GM18502 (cell line): ENCODE data around the gene FAM227B.
"Not testable (repeated sequence)": the region's sequence is repeated elsewhere in the genome, so short reads cannot be mapped to it uniquely, and the experiment has no call there.

ENCODE experiments used
- ATAC-seq: cut with Tn5 transposase; IDR thresholded peaks from one replicate; pipeline ENCODE4 v1.9.1; 2021; ENCODE audit warnings: mild to moderate bottlenecking; ENCODE audit not compliant: unreplicated experiment, poor library complexity

FAM227B gene

GRCh38 chr15:49402515-49403296, 217.9 kb downstream of the FAM227B start:
- not testable (repeated sequence) for ATAC-seq

- ATAC-seq, result no peak
These were observed 233.1 kb downstream of the FAM227B start for GRCh38 chr15:49387471-49387870.

GRCh38 chr15:49383266-49383665, 237.4 kb downstream of the FAM227B start:
- ATAC-seq, result no peak

DNA sequence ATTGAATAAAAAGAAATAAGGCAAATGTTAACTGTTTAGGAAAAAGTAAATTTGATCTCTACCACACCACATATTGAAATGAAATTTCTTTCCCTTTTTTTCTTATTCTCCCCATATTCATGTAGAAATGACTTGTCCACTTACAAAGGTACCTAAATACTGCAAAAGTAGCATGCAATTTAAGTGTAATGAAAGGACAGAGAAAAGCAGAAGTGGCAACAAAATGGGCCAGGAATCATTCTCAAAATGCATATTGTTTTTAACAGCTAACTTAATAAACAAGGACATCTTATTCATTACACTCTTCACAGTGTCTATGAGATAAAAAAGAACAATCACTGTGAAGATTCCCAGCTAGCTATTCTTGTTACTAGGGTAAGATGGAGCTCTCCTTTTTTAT, 238.2 kb downstream of the FAM227B start:
- no peak for ATAC-seq

GRCh38 chr15:49380912-49381311, 239.7 kb downstream of the FAM227B start:
- no peak for ATAC-seq

- no peak for ATAC-seq
These were observed 240.6 kb downstream of the FAM227B start for GRCh38 chr15:49379996-49380395.

GRCh38 chr15:49372366-49372765, 248.3 kb downstream of the FAM227B start:
- ATAC-seq, result no peak

DNA sequence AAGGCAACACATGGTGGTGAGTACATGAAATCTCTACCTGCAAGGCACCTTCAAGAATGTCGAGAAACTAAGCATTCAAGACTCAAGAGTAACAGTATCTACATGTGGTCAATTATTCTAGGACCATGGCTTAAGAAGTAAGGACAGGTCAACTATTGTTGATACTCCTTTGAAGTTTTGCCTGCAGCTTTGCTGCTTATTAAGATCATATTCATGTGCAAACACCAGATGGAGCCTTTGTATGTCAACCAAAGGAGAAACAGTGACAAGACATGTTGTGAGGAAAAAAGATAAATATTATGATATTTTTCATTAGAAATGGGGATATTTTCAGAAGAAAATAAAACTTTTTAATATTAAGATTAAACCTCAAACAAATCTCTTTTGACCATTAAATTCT, 249.8 kb downstream of the FAM227B start:
- no peak for ATAC-seq

- no peak for ATAC-seq
These were observed 254.1 kb downstream of the FAM227B start for GRCh38 chr15:49366496-49366895.

DNA sequence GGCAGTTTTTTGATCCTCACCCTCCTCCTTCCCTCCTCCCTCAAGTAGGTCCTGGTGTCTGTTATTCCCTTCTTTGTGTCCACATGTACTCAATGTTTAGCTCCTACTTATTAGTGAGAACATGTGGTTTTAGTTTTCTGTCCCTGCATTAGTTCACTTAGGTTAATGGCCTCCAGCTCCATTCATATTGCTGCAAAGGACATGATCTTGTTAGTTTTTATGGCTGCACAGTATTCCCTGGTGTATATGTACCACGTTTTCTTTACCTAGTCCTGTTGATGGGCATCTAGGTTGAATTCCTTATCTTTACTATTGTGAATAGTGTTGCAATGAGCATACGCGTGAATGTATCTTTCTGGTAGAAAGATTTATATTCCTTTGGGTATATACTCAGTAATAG, 259.2 kb downstream of the FAM227B start:
- no peak for ATAC-seq

DNA sequence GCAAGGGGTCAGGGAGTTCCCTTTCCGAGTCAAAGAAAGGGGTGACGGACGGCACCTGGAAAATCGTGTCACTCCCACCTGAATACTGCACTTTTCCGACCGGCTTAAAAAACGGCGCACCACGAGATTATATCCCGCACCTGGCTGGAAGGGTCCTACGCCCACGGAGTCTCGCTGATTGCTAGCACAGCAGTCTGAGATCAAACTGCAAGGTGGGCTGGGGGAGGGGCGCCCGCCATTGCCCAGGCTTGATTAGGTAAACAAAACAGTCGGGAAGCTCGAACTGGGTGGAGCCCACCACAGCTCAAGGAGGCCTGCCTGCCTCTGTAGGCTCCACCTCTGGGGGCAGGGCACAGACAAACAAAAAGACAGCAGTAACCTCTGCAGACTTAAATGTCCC, 266.2 kb downstream of the FAM227B start:
- ATAC-seq, result not testable (repeated sequence)

DNA sequence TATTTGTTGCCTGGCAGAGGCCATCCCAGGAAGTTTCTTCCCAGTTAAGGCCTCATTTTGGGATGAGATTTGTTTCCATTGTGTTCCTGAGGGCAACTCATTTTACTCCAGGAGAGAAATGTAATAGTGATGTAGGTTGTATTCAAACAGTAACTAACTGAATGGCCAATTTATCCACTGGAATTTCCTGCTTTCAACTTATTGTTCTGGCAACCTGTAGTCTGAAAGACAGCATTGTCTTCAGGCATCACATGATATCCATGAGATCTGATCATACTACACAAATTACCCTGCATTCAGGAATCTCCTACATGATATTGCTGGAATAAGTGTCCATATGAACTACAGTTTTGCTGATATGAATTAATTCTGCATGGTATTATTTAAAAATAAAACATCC, 277.1 kb downstream of the FAM227B start:
- ATAC-seq, result no peak

GRCh38 chr15:49339656-49340055, 281.0 kb downstream of the FAM227B start:
- ATAC-seq, result no peak

- ATAC-seq, result no peak
These were observed 288.7 kb downstream of the FAM227B start for GRCh38 chr15:49331951-49332350.

GRCh38 chr15:49331442-49331841, 289.2 kb downstream of the FAM227B start:
- no peak for ATAC-seq

- no peak for ATAC-seq
These were observed 290.5 kb downstream of the FAM227B start for GRCh38 chr15:49330166-49330565.

- no peak for ATAC-seq
These were observed 291.7 kb downstream of the FAM227B start for GRCh38 chr15:49328941-49329340.

DNA sequence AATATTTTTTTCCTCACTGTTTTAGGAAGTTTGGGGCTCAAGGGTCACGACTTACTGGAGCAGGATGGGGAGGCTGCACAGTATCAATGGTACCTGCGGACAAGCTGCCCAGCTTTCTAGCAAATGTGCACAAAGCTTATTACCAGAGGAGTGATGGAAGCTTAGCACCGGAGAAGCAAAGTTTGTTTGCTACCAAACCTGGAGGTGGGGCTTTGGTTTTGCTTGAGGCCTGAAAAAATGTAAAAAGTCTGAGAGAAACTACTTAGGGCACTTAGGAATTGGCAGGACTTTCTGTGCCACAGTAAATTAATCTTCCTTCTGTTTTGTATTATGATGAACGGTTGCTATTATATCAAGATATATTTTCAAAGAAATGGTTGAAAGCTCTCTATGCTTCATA, 292.7 kb downstream of the FAM227B start:
- ATAC-seq, result no peak

- no peak for ATAC-seq
These were observed 297.4 kb downstream of the FAM227B start for GRCh38 chr15:49323207-49323606.

- no peak for ATAC-seq
These were observed 300.3 kb downstream of the FAM227B start for GRCh38 chr15:49320351-49320750.

DNA sequence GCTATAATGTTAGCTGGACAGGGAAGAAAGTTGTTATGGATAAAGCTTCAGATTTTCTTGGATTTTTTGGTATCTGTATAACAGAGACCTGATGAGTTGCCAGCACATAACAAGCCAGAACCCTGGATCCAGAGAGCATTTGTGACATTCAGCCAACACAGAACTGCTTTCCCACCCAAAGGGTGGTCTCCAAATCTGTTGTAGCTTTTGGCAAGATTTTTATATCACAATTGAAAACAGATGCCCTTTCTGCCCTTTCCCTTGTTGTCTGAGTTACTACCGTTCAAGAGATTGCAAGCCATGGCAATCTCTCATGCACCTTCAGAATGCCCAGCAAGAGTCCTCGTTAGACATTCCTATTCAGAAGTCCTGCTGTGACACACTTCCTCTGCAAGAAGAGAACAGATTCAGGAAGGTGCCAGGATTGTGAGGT, 305.2 kb downstream of the FAM227B start:
- ATAC-seq, result no peak

DNA sequence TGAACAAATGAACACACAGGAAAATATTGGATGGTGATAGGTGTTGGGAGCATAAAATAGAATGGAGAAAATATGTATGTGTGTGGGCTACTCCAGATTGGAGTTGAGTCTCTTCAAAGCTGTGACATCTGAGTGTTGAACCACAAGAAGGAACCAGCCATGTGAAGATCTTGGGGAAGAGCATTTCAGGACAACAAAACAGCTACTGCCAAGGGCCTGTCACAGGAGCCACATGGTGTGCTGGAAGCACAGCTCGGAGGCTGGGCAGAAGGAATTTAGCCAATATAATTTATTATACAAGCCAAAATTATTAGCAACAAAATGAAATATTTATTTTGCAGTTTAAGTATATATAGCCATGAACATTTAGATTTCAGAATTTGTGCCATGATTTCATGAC, 305.9 kb downstream of the FAM227B start:
- ATAC-seq, result no peak
